Ramos (cell line): ENCODE measurements around the gene CFAP99.
"Not testable (repeated sequence)": the region's sequence is repeated elsewhere in the genome, so short reads cannot be mapped to it uniquely, and the experiment has no call there.

ENCODE experiments used
- in situ Hi-C: fragments of 300-500 bp; cut with MboI; formaldehyde crosslinking; loops from one replicate; pipeline ENCODE4 v1.14.3; 2022; ENCODE audit warnings: low sequenced_read_pairs; ENCODE audit not compliant: unreplicated experiment

The CFAP99 gene

DNA sequence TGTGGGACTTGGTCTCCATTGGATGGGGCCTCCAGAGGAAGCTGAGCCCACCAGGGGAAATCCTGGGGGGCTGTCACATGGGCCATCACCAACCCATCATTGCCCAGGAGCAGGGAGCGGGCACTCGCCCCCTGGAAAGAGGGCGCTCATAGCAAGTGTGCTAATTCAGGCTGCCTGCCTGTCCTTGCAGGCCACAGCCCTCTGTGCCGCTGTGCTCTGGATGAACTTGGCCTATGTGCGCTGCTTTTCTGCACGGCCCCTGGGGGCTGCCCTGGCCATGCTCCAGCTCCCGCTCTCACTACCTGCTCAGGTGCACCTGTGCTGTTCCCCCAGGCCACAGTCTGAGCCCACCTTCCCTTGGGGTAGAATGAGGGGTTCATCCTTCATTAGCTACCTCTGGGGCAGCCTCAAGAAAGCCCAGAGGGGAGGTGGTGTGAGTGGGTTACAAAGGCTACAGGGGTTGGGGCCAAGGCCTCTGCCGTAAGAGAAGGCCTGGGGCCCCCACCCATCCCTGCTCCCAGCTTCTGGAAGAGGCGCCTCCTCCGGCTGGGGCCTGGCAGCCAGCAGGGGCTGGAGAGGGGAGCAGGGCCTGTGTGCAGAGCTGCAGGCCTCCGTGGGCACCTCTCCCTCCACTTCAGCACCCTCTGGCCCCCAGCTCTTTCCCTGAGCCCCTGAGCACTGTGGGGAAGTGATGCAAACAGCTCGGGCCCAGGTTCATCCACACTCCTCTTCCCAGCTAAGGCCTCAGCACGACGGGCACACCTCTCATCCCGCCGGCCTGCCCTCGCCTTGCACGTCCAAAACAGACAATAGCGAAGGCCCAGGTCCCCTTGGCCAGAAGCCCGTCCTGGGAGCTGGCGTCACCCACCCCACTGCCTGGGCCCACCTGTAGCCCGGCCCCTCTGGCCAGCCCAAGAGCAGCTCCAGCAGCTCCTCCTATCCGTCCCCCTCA, 8.9 kb downstream of the CFAP99 start:
- in situ Hi-C loops = no loop called here

DNA sequence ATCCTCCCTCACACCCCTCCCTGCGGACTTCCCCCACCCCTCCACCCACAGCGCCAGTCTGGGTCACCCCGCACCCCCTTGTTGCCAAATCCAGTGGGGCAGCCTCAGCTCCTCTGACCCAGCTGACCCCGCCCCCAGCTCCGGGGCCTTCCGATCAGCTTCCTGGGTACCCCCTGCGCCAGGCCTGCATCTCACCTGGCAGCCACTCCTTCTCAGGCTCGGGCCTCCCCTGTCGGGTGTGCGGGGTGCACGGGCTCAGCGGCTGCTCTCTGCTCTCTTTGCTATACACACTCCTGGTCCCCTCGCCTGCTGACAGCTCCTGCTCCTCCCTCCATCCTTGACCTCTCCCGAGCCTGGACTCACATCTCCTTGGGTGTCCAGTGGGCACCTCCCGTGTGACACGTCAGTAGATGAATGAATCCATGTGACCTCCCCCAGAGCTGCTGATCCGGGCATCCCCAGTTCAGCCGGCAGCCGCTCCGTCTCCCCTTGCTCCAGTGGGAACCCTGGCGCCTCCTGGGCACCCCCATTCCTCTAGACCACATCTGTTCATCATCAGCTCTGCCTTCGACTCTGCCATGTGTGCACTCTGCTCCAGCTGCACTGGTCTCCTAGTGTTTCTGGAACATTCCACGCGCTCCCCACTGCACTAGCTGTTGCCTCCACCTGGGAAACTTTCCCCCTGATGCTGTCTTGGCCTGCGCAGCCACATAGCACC, 9.9 kb downstream of the CFAP99 start:
- in situ Hi-C loops = no loop called here

GRCh38 chr4:2429945-2430757, 11.4 kb downstream of the CFAP99 start:
- in situ Hi-C loops = not testable (repeated sequence)

DNA sequence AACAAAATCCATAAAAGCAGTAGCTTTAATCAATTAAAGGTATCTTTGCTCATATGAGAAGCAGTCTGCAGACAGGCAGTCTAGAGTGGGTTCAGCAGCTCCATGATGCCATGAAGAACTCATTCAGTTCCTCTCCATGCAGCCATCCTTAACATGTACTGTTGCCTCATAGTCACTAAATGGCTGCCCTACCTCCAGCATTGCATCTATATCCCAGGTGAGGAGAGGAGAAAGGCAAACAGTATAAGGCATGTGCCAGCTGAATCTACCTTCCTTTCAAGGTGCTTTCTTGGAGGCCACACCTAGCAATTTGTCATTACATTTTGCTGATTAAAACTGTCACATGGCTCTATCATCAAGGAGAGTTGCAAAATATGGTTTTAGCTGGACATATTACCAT, 13.2 kb downstream of the CFAP99 start:
- in situ Hi-C loops = no loop called here

GRCh38 chr4:2432991-2433530, 14.3 kb downstream of the CFAP99 start:
- in situ Hi-C loops = no loop called here

DNA sequence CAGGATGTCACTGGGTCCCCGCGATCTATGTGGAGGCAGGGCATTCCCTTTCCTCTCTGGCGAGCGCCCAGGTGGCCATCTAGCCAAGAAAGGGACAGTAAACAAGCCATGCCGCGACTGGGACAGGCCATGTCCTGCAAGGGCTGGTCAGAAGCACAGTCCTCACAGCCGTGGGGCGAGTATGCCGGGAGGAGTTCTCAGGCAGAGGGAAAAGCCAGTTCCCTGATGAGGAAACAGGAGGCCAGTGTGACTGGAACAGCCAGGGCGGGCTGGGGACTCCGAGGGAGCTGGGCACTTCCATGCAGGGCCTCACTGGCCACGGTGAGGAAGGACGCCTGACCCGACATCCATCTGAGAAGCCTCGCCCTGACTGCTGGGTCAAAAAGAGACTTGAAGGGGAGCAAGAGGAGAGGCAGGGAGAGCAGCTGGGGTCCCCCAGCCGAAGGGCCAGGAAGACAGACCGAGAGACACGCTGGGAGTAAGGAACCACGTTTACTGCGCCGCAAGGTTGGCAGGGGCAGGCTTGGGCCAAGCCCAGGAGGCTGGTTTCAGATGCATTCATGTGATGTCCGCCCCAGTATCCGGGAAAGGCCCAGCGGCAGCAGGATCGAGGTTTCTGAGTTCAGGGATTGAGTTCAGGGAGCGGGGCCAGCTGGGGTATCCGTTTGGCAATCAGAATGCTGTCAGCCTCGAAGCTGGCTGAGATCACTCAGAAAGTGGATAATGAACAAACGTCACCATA, 15.0 kb downstream of the CFAP99 start:
- in situ Hi-C loops = no loop called here

DNA sequence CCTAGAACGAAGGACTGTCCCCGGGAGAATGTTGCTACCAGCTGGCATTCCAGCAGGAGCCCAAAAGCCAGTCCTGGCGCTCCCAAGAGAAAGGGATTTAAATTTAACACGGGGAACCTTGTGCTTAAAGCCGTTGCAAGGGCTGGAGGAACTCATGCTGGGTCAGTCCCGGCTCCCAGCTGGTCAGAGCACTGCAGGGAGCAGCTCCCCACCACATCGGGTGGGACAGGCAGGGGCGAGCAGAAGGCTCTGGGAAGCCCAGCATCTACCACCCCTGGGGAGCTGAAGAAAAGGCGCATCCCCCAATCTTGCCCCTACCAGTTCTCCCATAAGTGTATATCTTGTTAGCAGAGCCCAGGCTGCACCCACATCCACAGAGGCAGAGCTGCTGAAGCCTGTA, 15.7 kb downstream of the CFAP99 start:
- in situ Hi-C loops = no loop called here

- in situ Hi-C loops = no loop called here
These were observed 17.5 kb downstream of the CFAP99 start for GRCh38 chr4:2436301-2436700.

DNA sequence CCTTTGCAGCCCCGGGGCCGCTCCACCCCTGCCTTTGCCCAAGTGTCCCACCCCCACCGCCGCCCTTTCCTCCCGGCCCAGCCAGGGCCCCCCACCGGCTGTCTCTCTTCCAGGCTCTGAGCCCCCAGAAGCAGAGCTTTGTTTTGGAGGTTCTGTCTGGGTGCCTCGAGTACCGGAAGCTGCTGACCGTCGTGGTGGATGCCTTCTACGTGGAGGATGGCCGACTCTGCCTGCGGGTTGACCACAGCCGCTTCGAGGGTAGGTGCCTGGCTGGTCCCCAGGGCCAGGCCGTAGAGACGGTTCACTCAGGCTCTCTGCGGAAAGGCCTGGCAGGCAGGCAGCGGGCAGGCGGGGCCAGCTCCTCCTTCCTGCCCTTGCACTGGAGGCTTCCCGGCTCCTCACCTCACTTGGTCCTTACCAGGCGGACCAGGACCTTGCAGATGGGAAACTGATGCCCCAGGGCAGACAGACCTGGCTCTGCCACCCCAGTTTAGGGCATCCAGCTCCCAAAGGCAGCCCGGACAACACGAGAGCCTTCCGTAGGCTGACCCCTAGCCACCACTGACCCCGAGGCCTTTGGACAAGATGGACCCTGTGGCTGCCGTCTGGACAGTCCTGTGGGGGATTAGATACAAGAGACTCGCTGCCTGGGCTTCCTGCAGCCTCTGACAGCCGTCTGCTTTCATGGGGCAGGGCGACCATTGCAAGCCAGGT, 18.2 kb downstream of the CFAP99 start:
- in situ Hi-C loops = no loop called here

DNA sequence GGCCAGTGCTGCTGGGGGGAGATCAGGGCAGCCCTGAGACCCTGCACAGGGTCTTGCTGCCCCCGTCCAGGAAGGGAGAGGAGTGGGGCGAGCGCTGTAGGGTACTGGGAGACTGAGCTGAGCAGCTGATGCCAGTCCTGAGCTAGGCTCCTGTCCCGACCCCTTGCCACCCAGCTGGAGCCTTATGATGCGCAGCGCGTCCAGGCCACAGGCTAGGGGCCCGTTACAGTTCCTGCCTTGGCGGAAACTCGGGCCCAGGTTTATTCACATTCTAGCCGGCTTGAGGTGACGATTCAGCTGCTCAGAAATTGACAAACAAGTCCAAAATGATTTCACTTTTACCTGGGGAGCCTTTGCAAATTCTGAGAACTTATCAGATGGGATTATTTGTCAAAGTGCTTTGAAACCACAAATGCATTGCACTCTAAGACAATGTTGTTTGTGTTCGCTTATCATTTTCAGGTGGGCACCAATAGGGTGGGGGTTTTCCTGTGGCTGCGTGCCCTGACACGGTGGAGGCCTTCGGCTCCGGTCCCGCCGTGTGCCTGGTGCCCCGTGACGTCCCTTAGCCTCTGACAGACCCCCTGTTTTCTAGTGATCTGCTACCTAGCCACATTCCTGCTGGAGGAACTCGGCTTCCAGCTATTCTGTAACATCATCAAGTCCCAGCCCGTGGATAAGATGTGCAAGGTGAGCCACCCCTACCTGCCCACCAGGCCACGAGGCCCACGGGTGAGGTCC, 18.9 kb downstream of the CFAP99 start:
- in situ Hi-C loops = no loop called here

DNA sequence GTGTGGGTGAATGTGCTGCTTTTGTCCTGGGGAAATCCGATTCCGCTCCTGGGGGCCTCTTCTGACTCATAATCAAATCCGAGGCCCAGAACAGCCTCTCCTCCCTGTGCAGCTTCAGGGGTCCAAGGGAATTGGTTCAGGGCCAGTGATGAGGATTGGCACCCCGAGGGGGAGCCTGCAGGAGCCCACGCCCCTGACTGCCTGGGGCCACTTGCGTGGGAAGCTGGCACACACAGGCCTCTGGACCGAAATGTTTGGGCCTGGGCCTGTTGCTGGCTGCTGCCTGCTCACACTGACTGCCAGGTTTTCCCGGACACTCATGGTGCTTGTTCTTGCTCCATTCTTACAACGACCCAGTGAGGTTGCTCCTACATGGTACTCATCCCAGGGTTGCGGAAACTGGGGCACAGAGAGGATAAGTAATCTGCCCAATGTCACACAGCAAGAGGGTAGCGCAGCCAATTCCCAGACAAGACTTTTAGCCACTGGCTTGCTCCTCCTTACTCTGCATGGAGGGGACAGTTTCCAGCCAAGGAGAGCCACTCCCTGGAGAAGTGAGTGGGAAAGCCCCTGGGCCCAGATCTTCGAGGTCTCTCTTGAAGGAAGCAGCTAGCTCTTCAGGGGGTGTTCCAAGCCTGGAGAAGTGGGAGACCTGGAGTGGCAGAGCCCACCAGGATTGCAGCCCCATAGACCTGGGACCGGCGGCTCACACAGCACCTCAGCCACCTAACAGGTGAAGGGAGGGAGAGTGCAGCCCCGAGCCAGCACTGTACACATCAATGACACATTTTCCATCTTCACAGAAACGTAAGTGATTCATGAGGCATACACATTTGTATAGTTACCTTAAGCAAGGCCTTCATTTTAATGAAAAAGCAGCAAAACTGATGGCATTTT, 20.3 kb downstream of the CFAP99 start:
- in situ Hi-C loops = no loop called here

DNA sequence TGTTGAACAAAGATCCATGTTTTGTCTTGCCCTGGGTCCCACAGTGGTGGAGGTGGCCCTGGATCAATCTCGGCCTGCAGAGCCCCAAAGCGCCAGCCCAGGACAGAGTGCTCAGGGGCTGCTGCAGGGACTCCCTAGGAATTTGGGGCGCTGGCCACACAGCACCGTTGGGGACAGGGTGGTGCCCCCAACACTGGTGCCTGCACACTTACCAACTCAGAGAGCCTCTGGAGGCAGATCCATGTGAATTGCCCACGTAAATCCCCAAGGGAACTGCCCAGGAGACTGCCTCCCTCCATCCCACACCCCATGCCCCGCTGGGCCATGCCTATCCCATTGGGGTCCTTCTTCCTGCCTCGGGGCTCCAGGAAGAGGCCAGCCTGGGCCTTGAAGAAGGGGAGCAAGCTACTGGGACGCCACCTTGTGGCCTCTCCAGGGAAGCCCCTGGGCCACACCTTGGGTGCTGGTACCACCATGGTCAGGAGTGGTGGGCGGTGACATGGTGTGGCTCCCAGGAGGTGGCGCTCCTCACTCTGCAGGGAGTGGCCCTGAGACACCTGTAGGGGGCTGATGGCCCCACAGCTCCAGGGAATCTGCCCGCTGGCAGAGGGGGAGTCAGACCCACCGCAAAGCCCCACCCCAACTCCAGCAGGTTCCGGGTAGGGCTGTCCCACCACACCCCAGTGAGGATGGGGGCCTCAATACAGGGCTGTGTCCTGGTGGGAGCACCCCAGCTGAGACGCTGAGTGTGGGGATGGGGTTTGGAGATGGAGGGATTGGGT, 22.8 kb downstream of the CFAP99 start:
- in situ Hi-C loops = no loop called here

DNA sequence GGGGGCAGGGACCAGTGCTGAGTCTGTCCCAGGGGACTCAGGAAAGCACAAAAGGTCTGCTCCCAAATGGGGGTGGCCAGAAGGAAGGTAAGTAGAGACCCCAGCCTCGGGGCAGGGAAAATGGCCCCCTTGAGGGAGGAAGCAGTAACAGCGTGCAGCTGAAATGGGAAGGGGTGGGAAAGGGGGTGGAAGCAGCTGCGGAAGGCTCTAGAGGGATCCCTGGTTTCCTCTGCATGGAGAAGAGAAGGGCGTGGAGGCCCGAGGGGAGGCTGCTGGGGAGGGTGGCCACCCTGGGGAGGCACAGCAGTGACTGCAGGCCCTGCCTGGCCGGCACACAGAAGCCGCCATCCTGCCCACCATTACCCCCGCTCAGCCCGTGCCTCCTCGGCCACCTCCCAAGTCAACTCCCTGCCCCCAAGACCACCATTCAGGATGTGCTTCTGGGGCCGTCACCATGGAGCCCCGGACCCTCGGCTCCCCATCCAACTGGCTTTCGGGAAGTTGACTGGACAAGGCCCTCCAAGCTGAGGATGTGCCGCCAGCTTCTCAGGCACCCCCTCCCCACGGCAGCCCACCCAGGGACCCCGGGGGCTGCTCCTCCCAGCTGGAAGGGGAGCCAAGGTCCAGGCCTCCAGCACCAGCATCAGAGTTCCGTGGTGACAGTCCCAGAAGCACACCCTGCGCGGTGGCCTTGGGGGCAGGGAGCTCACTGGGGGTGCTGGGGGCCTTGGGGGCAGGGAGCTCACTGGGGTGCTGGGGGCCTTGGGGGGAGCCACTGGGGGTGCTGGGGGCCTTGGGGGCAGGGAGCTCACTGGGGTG, 23.6 kb downstream of the CFAP99 start:
- in situ Hi-C loops = no loop called here

GRCh38 chr4:2443061-2443730, 24.4 kb downstream of the CFAP99 start:
- in situ Hi-C loops = no loop called here

DNA sequence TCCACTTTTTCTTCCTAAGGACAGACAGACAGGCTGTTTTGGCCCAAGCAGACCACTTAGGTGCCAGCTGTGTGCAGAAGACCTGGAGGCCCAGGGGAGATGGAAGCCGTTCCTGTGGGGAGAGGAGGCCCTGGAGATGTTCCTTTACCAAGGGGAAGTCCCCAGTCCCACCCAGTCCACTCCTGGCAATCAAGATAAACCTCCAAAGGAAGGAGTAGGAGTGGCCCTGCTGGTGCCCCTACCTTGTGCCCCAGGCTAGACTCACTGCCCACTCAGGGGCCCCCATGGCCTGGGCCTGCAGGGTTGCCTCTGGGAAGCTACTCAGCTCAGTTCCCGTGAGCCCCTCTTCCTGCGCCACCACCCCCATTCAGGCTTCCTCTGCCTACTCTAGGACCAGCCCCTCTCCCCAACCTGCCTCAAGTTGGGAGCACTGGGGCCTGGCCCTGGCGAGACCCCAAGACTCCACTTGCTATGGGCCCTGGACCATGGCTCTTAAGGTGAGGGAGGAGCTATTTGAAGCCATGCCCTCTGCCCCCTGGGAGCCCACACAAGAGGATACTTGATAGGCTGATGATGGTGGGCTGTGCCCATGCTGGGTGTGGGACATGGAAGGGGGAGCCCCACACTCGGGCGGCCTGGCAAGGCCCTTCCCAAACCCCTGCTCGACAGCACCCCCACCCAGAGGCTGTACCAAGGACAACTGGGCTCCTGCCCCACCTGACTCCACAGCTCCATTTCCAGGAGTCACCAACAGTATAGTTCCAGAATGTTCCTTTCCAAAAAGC, 25.4 kb downstream of the CFAP99 start:
- in situ Hi-C loops = no loop called here
